ENCODE results near the gene ZNF764.
"Not testable (repeated sequence)": the region's sequence is repeated elsewhere in the genome, so short reads cannot be mapped to it uniquely, and the experiment has no call there.

Gene ZNF764

DNA sequence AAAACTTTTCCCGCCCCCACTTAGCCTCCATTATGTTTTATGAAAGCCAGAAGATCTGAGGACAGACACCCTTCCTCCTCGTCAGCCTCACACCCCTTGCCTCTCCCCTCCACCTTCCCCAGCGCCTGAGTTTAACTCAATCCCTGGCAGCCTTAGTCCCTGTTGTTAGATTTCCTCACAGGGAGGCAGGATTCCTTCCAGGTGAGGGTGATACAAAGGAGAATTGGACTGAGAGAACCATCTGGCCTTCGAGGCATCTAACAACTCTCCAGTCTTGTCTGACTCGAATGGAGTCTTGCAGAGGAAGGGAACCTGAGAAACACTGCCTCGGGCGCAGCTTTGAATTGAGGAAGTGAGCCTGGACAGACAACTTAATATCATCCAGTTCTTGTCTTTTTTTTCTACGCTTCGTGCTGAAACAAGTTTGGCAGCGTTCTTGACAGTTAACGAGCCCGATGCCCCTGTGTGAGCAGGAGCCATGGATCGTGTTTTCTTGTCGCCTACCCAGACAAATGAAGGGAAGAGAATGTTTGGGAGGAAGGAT, 30.5 kb downstream of the ZNF764 start:
- no peak for DNase-seq (ENCODE audit: low read depth in 2 of 2)

DNA sequence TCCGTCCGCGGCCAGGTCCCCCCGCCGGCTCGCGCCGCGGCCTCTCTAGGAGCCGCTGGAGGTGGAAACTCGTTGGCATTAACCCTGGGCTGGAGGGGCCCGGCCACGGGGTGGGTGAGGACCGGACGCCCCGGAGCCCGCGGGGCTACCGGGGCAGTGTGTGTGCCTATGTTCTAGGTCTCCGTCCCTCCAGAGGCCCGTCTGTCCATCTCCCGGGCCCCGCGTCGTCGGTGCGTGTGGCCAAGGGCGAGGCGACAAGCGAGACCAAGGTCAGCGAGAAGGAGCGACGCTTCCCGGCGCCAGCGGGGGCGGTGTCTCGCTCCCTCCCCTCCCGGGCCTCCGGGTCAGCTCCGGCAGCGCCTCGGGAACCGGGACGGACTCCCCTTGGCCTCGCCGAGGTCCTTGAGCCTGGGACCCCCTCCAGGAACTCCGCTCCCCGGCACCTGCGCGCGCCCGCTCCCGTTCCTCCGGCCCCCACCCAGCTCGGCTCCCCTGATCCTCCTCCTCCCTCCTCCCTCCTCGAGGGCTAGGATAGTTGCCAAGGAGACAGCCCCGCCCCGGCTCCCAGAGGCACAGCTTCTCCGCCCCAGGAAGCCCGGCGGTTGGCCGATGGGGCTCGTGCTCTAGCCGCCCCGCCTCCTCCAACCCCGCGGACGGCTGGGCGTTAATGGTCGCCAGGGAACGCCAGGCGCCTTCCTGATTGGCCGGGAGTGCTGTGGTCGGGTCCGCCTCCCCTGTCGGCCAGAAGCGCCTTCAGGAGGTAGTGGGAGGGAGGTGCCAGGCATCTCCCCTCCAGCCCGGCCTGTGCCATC, 31.1 kb downstream of the ZNF764 start:
- DNase-seq (ENCODE audit: low read depth in 2 of 2), result peak; percentile 94 to 97

DNA sequence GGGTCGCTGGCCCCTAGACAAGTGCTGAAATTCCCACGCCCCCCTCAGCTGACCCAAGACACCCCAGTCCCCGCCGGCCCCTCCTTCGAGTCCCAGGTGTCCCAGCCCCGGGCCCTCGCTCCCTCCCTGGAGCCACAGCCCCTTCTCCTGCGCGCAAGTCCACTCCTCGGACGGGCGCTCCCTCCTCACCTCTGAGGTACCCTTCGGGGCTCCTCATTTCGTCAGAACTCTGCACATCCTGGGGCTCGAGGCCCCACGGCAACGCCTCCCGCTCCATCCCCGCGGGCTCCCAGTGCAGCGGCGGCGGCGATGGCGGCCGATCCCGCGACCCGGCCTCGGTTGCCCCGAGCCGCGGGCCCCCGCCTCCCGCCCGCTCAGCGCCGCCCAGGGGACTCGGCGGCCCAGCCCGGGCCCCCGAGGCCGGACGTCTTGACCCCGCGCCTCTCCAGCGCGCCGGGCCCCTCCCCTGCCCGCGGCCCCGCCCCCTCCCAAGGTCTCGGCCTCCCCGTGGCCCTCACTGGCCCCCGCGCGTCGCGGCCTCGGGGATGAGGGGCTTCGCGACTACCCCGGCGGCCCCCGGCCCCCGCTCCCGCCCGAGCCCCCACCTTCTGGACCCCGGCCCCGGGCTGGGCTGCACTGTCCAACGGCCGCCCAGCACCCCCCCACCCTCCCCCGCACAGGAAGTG, 31.9 kb downstream of the ZNF764 start, which contains the start of gene ZNF768:
Gene ZNF768 (minus strand): TSS at position 430 of the 686 bp plus-strand sequence. CDS start 153 bp downstream, at position 277.
- no peak for DNase-seq (ENCODE audit: low read depth in 2 of 2)

DNA sequence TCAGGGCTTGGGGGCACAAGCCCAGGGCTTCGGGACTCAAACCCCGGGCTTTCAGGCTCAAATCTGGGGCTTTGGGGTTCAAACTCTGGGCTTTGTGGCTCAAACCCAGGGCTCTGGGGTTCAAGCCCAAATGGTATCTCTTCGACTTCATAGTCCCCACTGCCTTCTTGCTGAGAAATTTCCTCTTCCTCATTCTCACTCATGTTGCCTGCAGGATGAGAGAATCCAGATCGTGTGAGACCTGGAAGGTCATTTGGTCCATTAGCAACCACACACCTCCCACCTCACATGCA, 32.4 kb downstream of the ZNF764 start:
- no peak for DNase-seq (ENCODE audit: low read depth in 2 of 2)

DNA sequence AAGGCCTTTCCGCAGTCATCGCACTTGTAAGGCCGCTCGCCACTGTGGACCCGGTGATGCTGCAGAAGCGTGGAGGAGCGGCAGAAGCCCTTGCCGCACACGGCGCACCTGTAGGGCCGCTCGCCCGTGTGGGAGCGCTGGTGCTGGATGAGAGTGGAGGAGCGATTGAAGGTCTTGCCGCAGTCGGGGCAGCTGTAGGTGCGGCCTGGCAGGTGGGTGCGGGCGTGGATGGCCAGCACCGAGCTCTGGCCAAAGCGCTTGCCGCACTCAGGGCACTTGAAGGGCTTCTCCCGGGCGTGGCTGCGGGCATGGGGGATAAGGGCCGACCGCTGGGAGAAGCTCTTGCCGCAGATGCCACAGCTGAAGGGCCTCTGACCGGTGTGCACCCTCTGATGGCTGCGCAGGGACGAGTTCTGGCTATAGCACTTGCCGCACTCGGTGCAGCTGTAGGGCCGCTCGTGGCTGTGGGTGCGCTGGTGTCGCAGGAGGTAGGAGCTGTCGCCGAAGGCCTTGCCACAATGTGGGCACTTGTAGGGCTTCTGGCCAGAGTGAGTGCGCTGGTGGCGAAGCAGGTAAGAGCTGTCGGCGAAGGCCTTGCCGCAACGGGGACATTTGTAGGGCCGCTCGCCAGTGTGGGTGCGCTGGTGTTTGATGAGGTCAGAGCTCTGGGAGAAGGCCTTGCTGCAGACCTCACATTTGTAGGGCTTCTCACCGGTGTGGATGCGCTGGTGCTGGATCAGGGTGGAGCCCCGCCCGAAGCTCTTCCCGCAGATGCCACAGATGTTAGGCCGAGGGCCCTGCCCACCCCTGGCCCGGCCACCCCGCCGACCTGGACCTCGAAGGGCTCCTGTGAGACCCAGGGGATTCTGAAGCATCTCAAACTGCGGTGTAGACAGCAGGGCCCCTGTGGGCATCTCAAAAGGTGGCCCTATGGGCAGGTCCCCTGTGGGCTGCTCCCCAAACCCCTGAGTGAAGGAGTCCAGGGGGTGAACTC, 33.3 kb downstream of the ZNF764 start:
- DNase-seq (ENCODE audit: low read depth in 2 of 2), result no peak

DNA sequence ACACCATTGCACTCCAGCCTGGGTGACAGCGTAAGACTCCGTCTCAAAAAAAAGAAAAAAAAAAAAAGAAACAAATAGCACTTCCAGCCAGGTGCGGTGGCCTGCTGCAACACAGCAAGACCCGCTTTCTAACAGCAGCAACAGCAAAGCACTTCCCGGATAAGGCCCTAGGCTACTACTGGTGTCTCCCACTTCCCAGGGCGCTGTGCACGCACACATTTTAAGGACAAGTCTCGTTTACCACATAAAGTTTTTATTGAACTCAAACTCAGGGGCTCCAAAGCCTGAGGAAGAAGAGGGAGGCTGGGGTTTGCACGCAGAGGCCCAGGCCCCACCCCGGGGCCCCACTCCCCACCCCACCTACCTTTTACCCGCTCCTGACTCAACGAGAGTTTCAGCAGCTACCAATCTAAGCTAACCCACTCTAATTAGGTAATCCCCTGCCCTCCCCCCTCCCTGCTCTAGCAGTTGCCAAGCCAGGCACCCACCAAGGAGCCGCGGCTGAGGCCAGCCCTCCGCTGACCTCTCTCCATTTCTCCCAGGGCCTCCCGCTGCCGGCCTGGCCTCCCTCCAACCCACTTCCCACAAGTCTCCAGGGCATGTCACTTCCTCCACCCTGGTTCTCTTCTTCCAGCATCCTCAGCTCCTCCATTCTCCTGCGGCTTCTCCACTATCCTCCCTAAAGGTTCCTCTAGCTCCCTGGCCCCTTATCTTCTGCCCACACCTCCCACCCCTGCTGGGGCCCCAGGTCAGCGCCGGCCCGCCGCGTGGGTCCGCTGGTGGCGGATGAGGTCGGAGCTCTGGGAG, 34.2 kb downstream of the ZNF764 start:
- no peak for DNase-seq (ENCODE audit: low read depth in 2 of 2)

DNA sequence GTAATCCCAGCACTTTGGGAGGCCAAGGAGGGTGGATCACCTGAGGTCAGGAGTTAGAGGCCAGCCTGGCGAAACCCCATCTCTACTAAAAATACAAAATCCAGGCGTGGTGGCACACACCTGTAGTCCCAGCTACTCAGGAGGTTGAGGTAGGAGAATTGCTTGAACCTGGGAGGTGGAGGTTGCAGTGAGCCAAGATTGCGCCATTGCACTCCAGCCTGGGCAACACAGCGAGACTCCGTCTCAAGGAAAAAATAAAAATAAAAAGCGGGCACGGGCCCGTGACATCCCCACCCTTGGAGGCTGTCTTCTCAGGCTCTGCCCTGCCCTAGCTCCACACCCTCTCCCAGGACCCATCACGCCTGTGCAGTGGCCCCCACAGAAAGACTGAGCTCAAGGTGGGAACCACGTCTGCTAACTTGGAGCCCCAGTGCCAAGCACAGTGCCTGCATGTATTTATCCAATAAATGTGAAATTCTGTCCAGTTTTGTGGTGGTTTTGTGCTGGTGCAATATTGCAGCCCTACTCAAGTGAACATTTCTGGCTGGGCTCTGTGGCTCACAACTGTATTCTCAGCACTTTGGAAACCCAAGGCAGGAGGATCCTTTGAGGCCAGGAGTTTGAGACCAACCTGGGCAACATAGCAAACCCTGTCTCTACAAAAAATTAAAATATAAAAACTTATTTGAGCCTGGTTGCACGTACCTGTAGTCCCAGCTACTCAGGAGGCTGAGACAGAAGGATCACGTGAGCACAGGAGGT, 35.3 kb downstream of the ZNF764 start:
- DNase-seq (ENCODE audit: low read depth in 2 of 2), result not testable (repeated sequence)

DNA sequence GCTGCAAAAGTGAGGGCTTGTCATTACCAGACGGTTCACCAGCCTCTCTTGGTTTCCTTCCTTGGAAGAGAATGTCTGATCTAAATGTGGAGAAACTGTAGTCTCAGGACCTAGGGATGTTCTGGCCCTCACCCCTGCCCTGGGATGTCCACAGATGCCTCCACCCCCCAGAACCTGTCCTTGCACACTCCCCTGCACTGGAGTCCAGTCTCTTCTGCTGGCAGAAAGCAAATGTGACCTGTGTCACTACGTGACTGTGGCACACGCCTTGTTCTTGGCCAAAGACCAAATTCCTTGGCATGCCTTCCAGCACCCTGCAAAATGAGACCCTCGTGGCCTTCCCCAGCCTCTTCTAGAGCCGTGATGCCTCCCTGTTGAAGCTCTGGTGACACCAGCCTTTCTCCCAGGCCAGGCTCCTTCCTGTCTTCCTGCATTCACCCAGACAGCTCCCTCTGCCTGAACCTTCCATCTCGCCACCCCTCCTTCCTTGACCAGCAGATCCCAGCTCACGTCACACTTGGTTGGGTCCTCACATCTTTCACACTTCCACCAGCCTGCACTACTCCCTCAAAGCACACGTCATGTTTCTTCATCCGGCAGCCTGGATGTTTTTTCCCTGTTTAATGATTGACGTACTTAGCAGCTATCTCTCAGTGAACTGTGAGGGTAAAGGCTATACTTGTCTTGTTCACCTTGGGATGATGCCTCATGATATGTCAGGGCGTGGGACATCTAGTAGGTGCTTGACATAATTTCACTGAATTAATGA, 36.1 kb downstream of the ZNF764 start:
- no peak for DNase-seq (ENCODE audit: low read depth in 2 of 2)

DNA sequence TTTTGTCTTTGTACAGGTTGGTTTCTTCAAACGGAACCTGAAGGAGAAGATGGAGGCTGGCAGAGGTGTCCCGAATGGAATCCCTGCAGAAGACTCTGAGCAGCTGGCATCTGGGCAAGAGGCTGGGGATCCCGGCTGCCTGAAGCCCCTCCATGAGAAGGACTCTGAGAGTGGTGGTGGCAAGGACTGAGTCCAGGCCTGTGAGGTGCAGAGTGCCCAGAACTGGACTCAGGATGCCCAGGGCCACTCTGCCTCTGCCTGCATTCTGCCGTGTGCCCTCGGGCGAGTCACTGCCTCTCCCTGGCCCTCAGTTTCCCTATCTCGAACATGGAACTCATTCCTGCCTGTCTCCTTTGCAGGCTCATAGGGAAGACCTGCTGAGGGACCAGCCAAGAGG, 36.7 kb downstream of the ZNF764 start:
- DNase-seq (ENCODE audit: low read depth in 2 of 2), result no peak

DNA sequence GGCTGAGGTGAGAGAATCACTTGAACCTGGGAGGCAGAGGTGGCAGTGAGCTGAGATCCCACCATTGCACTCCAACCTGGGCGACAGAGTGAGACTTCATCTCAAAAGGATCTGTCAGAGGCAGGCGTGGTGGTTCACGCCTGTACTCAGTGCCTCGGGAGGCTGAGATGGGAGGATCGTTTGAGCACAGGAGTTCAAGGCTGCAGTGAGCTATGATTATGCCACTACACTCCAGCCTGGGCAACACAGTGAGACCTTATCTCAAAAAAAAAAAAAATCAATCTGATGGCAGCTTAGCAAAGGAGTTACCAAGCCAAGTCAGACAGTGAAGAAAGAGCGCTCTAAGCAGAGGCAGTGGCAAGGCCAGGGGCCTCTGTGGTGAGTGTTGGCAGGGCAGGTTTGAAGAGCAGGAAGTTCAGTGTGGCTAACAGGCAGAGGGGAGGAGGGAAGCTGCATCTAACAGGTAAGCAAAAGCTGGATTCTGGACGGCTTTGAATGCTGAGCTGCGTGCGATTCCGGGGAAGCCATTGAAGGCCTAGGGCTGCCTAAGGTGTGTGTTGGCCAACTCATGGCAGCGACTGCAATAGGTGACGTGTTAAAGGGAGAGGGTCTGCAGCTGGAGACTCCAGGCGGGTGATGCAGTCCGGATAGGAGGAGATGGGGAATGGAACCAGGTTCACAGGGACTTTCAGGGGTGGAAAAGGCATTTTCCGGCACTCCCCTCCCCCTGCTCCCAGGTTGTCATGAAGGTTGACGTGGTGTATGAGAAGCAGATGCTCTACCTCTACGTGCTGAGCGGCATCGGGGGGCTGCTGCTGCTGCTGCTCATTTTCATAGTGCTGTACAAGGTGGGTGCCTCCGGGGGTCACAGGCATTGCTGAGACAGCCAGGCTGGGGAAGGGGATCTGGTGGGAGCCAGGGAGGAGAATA, 38.8 kb downstream of the ZNF764 start:
- no peak for DNase-seq (ENCODE audit: low read depth in 2 of 2)

DNA sequence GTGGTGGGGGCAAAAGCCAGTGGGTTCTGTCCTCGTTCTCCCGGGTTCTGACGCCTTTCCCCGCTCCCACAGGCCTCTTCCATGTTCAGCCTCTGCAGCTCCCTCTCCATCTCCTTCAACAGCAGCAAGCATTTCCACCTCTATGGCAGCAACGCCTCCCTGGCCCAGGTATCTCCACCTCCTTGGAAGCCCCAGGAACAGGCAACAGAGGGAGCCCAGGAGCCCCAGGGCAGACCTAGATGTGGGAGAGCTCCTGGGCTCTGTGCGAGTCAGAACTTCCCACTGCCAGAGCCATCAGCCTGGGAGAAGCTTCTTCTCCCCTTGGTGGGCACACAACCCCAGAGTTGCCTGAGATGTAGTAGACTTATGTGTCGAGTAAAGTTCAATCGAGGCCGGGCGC, 39.6 kb downstream of the ZNF764 start:
- no peak for DNase-seq (ENCODE audit: low read depth in 2 of 2)

DNA sequence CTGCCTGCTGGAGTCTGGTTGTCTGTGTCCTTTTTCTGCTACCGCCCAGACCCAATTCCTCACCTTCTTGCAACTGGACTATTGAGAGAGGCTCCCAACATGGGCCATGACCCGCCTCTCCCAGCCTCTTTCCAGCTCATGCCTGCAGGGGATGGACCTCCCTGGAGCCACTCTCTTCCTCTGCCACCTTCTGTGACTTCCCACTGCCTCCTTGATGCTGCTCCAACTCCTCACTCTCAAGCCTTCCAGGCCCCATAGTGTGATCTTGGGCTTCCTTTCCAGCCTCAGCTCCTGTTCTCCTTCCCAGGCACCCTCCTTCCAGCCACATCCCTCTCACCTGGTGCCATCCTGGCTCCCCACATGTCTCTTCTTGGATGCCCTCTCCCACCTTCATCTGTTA, 42.9 kb downstream of the ZNF764 start:
- DNase-seq (ENCODE audit: low read depth in 2 of 2), result no peak

DNA sequence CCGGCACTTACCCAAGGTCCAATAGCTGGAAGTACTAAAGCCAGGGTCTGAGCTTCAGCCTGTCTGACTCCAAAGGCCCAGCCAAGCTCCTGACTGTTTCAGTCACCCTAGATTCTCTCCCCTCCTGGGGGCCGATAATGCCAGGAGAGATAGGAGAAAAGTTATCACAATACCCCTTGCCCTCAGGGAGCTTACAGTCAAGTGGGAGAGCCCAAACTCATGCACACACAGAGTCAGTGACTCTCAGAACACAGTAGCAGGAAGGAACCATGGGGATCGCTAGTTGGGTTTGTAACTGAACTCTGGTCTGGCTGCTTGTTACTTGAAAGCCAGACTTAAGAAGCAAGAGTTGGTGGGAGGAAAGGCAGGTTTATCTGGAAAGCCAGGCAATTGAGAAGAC, 46.7 kb downstream of the ZNF764 start:
- DNase-seq (ENCODE audit: low read depth in 2 of 2), result no peak

DNA sequence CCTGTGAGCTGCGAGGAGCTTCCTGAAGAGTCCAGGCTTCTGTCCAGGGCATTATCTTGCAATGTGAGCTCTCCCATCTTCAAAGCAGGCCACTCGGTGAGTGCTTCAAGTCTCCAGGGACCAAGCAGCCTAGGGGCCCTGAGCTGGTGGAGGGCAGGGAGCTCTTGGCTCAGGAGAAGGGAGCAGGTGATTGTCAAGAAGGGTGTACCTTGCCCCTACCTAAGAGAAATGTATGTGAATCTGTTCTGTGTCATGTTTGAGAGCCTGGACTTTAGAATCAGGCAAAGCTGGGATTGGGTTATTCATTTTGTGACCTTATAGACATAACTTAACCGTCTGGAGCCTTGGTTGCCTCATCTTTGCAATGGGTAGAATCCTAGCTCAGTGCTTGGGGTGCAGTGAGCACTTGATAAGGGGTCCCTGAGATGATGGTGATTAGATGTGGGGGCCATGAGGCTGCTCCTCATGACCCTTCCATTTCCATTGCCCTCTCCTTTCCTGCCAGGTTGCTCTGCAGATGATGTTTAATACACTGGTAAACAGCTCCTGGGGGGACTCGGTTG, 47.7 kb downstream of the ZNF764 start:
- no peak for DNase-seq (ENCODE audit: low read depth in 2 of 2)

DNA sequence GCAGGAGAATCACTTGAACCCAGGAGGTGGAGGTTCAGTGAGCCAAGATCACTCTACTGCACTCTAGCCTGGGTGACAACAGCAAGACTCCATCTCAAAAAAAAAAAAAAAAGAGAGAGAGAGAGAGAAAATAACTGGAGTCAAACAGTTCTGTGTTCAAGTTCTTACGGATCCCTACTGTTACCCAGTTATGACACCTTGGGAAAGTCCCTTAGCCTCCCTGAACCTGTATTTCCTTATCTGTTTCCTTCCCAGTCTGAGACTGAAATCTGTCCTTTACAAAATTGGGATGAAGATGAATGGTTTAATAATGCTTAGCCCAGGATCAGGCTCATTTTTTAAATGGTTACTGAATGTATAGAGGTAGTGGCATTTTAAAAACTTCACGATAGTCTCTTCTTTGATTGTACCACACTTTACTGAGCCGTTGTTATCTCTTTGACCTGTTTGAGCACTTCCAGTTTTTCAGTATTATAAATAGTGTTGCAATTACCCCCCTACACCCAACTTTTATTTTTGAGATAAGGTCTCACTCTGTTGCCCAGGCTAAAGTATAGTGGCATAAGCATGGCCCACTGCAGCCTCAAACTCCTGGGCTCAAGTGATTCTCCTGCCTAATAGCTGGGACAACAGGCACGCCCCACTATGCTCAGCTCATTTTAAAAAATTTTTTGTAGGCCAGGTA, 49.0 kb downstream of the ZNF764 start:
- DNase-seq (ENCODE audit: low read depth in 2 of 2), result no peak

Data from fibroblast of skin of left biceps (primary cell).